Measurements from ENCODE around the gene USP46.

Gene USP46

DNA sequence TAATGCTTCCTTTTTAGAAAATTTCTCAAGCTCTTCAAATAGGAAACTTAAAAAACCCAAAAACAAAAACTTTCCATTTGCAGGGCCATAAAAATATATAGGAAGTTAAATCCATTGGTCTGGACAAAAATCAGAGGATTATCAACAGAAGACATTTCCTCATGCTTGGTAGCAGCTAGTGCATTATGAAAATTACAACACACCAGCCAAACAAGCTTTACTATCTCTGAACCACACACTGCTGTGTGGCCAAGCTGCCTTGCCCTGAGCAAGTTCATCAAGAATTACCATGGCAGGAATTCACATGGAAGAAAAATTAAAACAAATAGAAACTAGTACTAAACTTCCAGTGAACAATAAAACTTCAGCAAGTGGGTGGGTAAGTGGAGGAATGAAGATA is 3.6 kb downstream of the USP46 start:
- DNase-seq, result no peak

DNA sequence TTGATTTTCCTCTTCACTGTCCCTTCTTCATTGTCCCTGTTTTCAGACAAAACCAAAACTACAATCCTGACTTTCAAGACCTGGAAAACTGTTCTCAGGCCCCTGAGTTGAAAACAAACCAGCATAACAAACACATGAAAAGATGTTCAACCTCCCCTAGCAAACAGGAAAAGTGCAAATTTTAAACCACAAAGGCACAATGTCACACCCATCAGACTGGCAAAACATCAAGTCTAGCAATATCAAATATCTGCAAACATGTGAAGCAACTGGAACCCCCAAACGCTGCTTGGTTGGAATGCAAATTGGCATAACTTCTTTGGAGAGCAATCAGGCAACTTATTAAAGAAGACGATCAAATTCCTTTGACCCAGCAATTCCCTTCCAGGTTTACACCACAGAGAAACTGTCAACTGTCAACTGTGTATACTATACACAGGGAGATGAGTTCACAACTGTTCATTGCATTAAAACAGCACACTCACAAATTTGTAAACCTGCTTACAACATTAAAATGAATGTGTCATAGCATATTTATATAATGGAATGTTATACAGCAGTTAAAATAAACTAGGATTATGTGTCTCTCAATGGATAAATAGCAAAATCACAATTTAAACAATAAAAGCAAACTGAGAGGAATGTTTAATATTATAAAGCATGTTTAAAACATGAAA is 7.0 kb downstream of the USP46 start:
- no peak for DNase-seq

DNA sequence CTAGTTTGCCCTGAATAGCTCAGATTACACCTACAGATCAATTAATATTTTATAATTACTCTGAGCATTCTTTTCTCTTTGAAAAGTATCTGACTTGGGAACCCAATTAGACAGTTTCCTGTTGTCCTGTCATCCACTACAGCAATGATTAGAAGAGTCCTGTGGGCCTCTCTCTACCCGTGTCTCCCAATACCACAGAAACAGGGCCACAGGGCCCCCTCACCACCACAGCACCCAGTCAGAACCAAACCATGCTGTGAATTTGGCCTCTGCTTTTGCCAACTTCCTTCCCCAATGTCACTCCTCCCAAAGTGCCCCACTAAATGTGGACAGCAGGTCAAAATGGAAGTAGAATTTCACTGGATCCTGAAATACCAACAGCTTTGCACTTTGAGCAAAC is 10.3 kb downstream of the USP46 start:
- no peak for DNase-seq

- no peak for DNase-seq
Measured at GRCh38 chr4:52646741-52647140, 12.4 kb downstream of the USP46 start.

GRCh38 chr4:52646096-52646495 is 13.0 kb downstream of the USP46 start:
- no peak for DNase-seq

DNA sequence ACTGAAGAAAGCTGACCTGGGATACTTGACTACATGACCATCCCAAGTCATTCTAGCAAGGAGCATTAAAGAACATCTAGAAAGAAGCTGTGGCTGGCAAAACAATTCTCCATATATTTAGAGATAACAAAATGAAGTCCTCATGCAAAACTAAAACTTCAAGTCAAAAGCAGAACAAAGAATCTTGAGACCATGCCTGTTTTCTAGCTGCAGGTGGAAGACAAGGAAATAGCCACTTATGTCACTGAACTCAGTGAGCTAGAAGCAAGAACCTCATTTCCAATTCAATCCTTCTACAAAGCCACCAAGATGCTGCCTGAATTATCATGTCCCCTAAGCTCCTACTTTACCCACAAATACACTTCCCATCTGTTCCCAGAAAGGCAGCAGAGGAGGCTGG is 13.8 kb downstream of the USP46 start:
- DNase-seq, result no peak

GRCh38 chr4:52643785-52644244 is 15.3 kb downstream of the USP46 start:
- no peak for DNase-seq

- DNase-seq, result no peak
Measured at GRCh38 chr4:52643190-52643589, 15.9 kb downstream of the USP46 start.

- no peak for DNase-seq
Measured at GRCh38 chr4:52641854-52642563, 17.1 kb downstream of the USP46 start.

DNA sequence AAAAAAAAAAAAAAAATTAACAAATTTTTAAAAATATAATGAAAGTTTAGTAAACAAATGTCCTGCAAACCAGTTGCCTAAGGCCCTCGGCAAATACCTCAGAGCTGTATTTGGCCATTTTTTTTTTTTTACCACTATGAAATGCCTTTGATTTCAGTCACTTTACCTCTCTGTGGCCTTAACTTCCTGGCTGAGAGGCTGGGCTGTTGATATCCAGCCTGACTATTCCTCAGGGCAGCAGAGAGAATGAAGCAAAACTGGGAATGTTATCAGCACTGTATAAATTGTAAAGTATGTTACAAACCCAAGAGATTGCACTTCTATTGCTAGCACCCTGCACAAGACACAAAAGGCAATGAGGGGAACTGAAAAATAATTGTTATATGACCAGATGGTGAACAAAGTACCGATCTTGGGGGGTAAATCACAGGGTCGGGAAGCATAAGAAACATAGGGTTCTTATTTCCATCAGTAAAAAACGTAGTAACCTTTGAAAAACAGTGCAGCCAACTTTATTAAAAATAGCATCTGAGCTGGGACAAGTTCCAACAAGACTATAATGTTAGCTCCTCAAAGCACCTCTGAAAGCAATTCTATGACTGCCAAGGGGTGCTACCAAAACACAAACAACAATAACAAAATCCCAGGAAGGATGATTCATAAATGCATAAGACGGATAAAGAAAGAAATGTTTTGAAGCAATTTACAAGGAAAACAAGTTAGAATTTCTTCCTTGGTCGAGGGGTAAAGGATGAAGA is 18.1 kb downstream of the USP46 start:
- DNase-seq, result no peak

DNA sequence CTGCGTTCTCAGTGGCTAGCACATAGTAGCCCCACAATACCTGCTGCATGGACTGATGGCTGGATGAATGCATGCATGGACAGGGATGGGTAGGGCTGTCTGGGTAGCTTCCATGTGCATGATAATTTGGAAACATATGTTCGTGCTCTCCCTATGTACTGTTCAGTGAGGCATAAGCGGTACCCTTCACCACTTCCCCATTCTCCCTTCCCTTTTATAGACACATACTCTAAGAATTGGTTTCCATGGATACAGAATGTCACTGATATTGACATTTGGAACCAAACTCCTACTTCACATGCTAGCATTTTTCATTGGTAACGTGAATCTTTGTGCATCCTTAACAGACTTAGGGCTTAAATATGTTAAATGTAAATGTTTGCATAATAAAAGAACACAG is 20.4 kb downstream of the USP46 start:
- DNase-seq, result no peak

- DNase-seq, result no peak
Measured at GRCh38 chr4:52637116-52637515, 22.0 kb downstream of the USP46 start.

GRCh38 chr4:52635560-52635959 is 23.5 kb downstream of the USP46 start:
- DNase-seq, result no peak

- DNase-seq, result no peak
Measured at GRCh38 chr4:52635130-52635529, 24.0 kb downstream of the USP46 start.

- no peak for DNase-seq
Measured at GRCh38 chr4:52633846-52634245, 25.3 kb downstream of the USP46 start.

DNA sequence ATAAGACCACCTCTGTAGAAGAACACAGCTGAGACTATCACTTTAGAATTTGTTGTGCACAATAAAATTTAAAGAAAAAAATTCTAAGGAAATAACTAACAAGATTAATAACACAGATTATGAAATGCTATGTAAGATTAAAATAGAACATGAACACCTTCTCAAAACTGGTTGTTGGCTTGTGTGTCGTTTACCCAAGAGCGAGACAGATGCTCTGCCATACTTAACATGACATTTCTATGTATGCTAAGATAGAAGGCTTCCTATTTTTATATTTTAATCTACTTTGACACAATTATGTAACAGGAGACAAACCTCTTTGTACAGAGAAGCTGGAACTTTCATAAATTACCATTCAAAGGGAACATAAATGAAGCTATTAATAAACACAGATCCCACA is 30.1 kb downstream of the USP46 start:
- DNase-seq, result no peak

DNA sequence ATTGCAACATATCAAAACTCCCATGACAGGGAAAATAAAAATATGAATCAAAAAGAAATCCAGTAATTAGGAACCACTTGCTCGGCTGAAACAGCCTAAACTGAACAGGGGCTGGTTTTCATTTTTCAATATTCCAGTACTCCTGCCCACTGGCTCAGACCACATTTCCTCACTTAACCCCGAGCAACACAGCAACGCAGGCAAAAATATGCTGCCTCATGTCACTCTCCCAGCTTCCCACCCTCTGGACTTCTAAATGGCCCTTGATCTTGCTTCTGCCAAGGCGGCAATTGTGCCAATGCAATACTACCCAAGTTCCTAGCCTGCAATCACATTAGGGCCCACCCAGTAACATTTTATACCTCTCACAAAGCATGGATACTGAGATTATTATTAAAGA is 30.6 kb downstream of the USP46 start:
- no peak for DNase-seq

GRCh38 chr4:52627876-52628275 is 31.2 kb downstream of the USP46 start:
- DNase-seq, result no peak

DNA sequence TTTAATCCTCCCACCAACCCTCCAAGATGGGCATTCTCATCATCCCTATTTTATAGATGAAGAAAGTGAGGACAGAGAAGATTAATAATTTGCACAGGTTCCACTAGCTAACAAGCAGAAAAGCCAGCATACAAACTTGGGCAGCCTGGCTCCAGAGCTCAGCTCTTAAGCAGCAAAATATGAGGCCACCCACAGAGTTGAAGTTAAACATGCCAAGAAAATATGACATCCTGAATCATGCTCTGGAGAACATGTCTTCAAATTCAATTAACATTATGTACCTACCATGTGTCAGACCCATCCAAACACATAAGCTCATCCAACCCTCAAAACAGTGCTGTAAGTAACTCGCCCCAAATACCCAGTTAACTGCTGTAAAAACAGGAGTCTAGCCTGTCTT is 33.9 kb downstream of the USP46 start:
- DNase-seq, result no peak

- no peak for DNase-seq
Measured at GRCh38 chr4:52622564-52622963, 36.5 kb downstream of the USP46 start.

DNA sequence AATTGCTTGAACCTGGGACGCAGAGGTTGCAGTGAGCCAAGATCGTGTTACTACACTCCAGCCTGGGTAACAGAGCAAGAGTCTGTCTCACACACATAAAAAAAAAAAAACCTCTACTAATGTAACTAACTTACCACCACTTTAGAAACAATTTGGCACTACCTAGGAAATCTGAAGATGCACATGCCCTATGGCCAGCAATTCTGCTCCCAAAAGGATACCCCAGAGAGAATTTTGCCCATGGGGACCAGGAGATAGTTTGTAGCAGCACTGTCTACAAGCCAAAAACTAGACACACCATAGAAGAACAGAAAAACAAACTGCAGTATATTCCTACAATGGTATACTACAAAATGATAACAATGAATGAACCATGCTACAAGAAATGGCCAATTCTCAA is 37.5 kb downstream of the USP46 start:
- DNase-seq, result no peak

DNA sequence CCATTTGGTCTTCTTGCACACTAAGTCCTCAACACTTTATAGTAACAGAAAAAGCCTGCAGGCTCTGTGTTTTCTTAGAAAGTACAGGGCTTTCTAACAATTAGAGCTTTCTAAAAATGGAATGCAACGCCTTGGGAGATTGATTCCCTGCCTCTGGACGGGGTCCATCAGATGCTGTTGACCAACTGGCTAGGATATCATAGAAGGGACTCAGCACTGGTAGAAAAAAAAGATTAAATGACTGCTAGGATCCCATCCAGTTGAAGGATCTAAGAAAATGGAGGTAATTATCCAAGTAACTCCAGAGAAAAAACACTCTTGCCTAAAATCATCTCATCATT is 39.5 kb downstream of the USP46 start:
- no peak for DNase-seq

DNA sequence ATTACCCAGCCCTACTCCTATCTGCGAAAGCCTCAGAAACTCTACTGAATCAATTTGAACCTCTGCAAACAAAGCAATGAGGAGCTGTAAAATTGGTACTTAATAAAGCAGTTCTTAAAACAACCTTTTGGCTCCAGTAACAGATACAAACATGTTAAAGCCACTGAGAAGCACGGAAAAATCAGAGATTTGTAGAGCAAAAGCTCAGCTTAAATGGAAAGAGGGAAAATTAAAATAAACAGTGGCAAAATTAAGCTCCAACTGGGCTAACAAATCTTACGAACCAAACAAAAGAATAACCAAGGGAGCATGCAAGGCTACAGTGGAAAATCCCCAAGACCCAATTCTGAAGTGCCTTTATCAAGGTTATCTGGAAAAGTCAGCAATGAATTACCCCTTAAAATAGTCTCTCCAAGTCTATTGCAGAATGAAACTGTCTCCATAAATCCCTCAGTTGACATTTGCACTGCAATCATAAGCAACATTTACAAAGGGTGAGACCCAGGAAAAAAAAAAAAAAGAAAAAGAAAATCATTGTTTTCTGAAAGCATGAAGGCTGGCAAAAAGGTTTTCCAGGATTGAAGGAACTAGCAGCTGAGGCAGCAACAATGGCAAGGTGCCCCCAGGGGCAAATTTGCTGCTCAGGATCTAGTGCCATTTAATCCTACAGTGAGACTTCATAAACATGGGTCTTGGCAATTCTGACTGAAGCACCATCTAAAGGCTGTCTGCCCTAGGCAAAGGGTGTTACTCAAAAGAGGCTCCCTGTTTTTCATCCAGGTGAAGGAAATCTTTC is 40.1 kb downstream of the USP46 start:
- no peak for DNase-seq

Measured in COR-L47 (cell line).